ENCODE data around the gene OR51A4. TPM values are rescaled to one million over a fixed set of nuclear protein-coding genes. Genes with fewer than 3 reads are reported as not detected.

The OR51A4 gene
- total and polyA plus RNA-seq, 8 donors, result not detected

GRCh38 chr11:4916581-4916980 is 30.8 kb downstream of the OR51A4 start:
- DNase-seq, result no peak
- no peak for TF ChIP-seq POLR2AphosphoS5 (IDR thresholded peaks at IDR 0.05)
- no peak for TF ChIP-seq CTCF (IDR thresholded peaks at IDR 0.05)
- no peak for TF ChIP-seq EP300 (IDR thresholded peaks at IDR 0.05)
- TF ChIP-seq POLR2A (IDR thresholded peaks at IDR 0.05), result no peak
- no peak overlapping the region for H3K4me3 ChIP-seq
- H3K36me3 ChIP-seq, result no peaks in the 10 kb centered on the region
- H3K27ac ChIP-seq, result no peak overlapping the region
- H3K9me3 ChIP-seq, result no peaks in the 10 kb centered on the region
- H3K27me3 ChIP-seq, result no peaks in the 10 kb centered on the region
- no peaks in the 10 kb centered on the region for H3K4me1 ChIP-seq
- intact Hi-C loops (cut with DNase I; ENCODE audit: low total_unique reads), result no loop called here

- no peaks in the 10 kb centered on the region for H3K4me1 ChIP-seq
- DNase-seq, result no peak
- TF ChIP-seq POLR2AphosphoS5 (IDR thresholded peaks at IDR 0.05) (no peak), EP300 (IDR thresholded peaks at IDR 0.05) (no peak), POLR2A (IDR thresholded peaks at IDR 0.05) (no peak), CTCF (IDR thresholded peaks at IDR 0.05) (no peak)
- no peak within 1 kb of the TSS for H3K4me3 ChIP-seq
- no peaks in the 10 kb centered on the region for H3K36me3 ChIP-seq
- no peaks in the 10 kb centered on the region for H3K9me3 ChIP-seq
- intact Hi-C loops (cut with DNase I; ENCODE audit: low total_unique reads), result no loop called here
- no peak within 1 kb of the TSS for H3K27ac ChIP-seq
- no peaks in the 10 kb centered on the region for H3K27me3 ChIP-seq
Observed at GRCh38 chr11:4903484-4903883, 43.9 kb downstream of the OR51A4 start, which contains the start of gene OR51A7. OR51A7 (plus strand) TSS chr11:4903783; CDS start chr11:4907370, 3,587 bp downstream.

Other genes with a start within 250 kb of the OR51A4 start
- 10 to 100 TPM in 1 of 5 donors, under 1 TPM in 1, not detected in 3; 0.37 to 26.1 TPM for gene OR51E2, start 249.8 kb downstream of the OR51A4 start, total RNA-seq
- gene OR51E2, start 249.8 kb downstream of the OR51A4 start, polyA plus RNA-seq, result under 1 TPM in 1 of 3 donors, not detected in 2; 0.05 TPM
- not detected for gene MMP26, start 242.8 kb downstream of the OR51A4 start, total RNA-seq
- not detected for gene MMP26, start 242.8 kb downstream of the OR51A4 start, polyA plus RNA-seq
- gene OR51F1, start 177.7 kb downstream of the OR51A4 start, total RNA-seq, result not detected
- not detected for gene OR51F1, start 177.7 kb downstream of the OR51A4 start, polyA plus RNA-seq
- gene OR52R1, start 143.2 kb downstream of the OR51A4 start, total RNA-seq, result not detected
- gene OR52R1, start 143.2 kb downstream of the OR51A4 start, polyA plus RNA-seq, result not detected
- gene OR51F2, start 126.3 kb downstream of the OR51A4 start, total RNA-seq, result not detected
- gene OR51F2, start 126.3 kb downstream of the OR51A4 start, polyA plus RNA-seq, result not detected
- gene OR51S1, start 98.4 kb downstream of the OR51A4 start, total RNA-seq, result not detected
- not detected for gene OR51S1, start 98.4 kb downstream of the OR51A4 start, polyA plus RNA-seq
- gene OR51T1, start 65.7 kb downstream of the OR51A4 start, total RNA-seq, result not detected
- gene OR51T1, start 65.7 kb downstream of the OR51A4 start, polyA plus RNA-seq, result not detected
- not detected for gene OR51A7, start 43.8 kb downstream of the OR51A4 start, total RNA-seq
- gene OR51A7, start 43.8 kb downstream of the OR51A4 start, polyA plus RNA-seq, result not detected
- not detected for gene OR51G2, start 28.3 kb downstream of the OR51A4 start, total RNA-seq
- not detected for gene OR51G2, start 28.3 kb downstream of the OR51A4 start, polyA plus RNA-seq
- not detected for gene OR51G1, start 23.3 kb downstream of the OR51A4 start, total RNA-seq
- gene OR51G1, start 23.3 kb downstream of the OR51A4 start, polyA plus RNA-seq, result not detected
- not detected for gene OR51A2, start 8.1 kb upstream of the OR51A4 start, total RNA-seq
- gene OR51A2, start 8.1 kb upstream of the OR51A4 start, polyA plus RNA-seq, result not detected
- not detected for gene OR51L1, start 47.2 kb upstream of the OR51A4 start, total RNA-seq
- not detected for gene OR51L1, start 47.2 kb upstream of the OR51A4 start, polyA plus RNA-seq
- gene OR52J3, start 98.9 kb upstream of the OR51A4 start, total RNA-seq, result not detected
- not detected for gene OR52J3, start 98.9 kb upstream of the OR51A4 start, polyA plus RNA-seq
- gene OR52E2, start 112.0 kb upstream of the OR51A4 start, total RNA-seq, result not detected
- gene OR52E2, start 112.0 kb upstream of the OR51A4 start, polyA plus RNA-seq, result not detected
- gene OR52E1, start 122.0 kb upstream of the OR51A4 start, total RNA-seq, result 1 to 10 TPM in 1 of 5 donors, not detected in 4; 2.6 TPM
- gene OR52E1, start 122.0 kb upstream of the OR51A4 start, polyA plus RNA-seq, result not detected
- under 1 TPM in 1 of 5 donors, not detected in 4; 0.18 TPM for gene OR52A5, start 190.8 kb upstream of the OR51A4 start, total RNA-seq
- gene OR52A5, start 190.8 kb upstream of the OR51A4 start, polyA plus RNA-seq, result not detected
- gene OR52A1, start 207.2 kb upstream of the OR51A4 start, total RNA-seq, result not detected
- gene OR52A1, start 207.2 kb upstream of the OR51A4 start, polyA plus RNA-seq, result not detected

Measured in stomach (tissue), 9 donors.